ENCODE data around the gene MEGF6.

Gene MEGF6

DNA sequence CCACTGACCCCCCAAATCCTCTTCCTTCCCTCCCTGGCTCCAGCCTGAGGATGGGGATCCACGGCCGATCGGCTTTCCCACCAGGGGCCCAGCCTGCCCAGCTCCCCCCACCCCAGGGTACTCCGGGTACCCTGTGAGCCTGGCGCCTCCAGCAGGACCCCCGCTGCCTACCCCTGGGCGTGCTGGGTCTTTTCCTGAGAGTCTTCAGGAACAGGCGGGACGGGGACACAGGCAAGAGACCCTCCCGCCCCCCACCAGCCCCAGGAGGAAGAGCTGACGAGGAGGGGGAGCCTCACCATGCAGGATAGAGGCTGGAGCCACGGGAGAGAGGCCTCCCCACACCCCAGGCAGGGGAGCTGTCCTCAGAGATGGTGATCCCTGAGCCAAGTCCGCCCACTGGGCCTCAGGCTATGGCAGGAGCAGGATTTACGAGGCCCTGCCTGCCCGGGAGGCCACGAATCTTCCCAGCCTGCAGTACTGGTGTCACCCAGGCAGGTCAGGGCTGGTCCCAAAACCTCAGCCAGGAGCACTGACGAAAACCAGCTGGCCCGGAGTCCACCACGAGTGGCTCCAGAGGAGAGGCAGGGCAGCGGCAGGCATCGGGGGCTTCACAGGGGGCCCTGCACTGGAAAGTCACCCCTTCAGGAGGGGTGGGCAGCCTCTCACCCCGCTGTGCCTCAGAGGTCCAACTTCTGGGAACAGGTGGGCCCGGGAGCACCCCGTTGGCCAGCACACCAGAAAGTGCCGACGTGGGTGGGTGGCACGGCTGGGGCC lies 58.0 kb downstream of the MEGF6 start:
- H3K4me3 ChIP-seq (ENCODE audit: low read depth, low read length), result no peak overlapping the region
- DNase-seq (ENCODE audit: low read depth), result no peak
- no peak for TF ChIP-seq CTCF (IDR thresholded peaks at IDR 0.05; ENCODE audit: insufficient read depth, low read depth, low read length, missing control alignments)

- DNase-seq (ENCODE audit: low read depth), result no peak
- no peak overlapping the region for H3K4me3 ChIP-seq (ENCODE audit: low read depth, low read length)
- TF ChIP-seq CTCF (IDR thresholded peaks at IDR 0.05; ENCODE audit: insufficient read depth, low read depth, low read length, missing control alignments), result no peak
Measured at GRCh38 chr1:3552751-3553150, 58.6 kb downstream of the MEGF6 start.

GRCh38 chr1:3552176-3552575 lies 59.1 kb downstream of the MEGF6 start:
- no peak for TF ChIP-seq CTCF (IDR thresholded peaks at IDR 0.05; ENCODE audit: insufficient read depth, low read depth, low read length, missing control alignments)
- no peak overlapping the region for H3K4me3 ChIP-seq (ENCODE audit: low read depth, low read length)
- no peak for DNase-seq (ENCODE audit: low read depth)

DNA sequence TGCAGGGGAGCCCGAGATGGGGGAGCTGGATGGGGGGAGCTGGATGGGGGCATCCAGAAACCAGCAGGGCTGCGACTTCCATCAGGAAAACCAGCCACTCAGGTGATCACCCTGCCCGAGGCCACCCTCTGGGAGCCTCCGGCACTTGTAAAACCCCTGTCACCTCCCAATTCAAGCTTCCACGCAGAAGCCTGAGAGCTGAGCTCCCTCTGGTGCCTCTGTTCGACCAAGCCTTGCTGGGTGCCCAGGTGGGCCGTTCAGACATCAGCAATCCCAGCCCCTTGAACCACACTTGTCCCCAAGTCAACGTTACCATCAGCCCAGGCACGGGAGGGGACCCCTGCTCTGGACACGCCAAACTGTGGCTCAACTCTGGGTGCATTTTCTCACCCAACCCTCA lies 59.6 kb downstream of the MEGF6 start:
- no peak for DNase-seq (ENCODE audit: low read depth)

GRCh38 chr1:3551290-3551678 lies 60.0 kb downstream of the MEGF6 start:
- no peak for TF ChIP-seq CTCF (IDR thresholded peaks at IDR 0.05; ENCODE audit: insufficient read depth, low read depth, low read length, missing control alignments)
- no peak overlapping the region for H3K4me3 ChIP-seq (ENCODE audit: low read depth, low read length)
- DNase-seq (ENCODE audit: low read depth), result no peak

More for the DNA sequence above, 59.6 kb downstream of the MEGF6 start:
- no peak overlapping the region for H3K4me3 ChIP-seq (ENCODE audit: low read depth, low read length)
- no peak for TF ChIP-seq CTCF (IDR thresholded peaks at IDR 0.05; ENCODE audit: insufficient read depth, low read depth, low read length, missing control alignments)

DNA sequence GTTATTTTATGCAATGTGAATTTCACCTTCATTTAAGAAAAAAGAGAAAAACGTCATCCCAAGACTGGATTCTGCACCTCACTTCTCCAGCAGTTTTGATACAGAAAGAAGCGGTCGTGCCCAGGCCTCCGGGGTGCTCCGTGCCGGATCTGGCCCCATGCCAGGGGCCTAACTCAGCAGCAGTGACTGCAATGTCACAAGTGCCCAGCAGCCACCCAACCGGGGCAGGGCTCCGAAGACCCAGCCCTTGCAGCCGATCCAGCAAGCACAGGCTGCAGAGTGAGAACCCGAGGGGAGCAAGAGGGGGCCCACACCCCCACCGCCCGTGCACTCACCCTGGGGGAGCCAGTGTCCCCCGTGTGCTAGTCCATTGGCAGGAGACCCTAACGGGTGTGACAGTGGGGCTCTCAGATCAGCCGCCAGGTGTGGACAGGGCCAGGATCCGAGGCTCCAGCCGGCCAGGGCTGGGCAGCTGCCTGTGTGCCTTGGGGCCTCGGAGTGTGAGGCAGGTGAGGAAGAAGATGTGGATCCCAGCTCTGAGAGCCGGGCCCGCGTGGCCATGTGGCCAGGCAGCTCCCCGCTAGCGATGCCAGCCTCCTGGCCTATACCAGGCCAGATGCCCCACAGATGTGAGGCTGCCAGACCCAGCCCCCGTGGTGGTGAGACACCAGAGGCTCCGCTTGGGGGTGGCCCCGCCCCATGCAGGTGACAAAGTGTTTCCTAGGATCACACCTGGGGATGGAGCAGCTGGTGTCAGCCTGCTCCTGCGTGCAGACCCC lies 60.6 kb downstream of the MEGF6 start:
- no peak for TF ChIP-seq CTCF (IDR thresholded peaks at IDR 0.05; ENCODE audit: insufficient read depth, low read depth, low read length, missing control alignments)
- H3K4me3 ChIP-seq (ENCODE audit: low read depth, low read length), result no peak overlapping the region
- no peak for DNase-seq (ENCODE audit: low read depth)
